AG09309 (cell line): ENCODE data around the gene STOML3.

Source experiments
- DNase-seq: peaks from one replicate; pipeline ENCODE4 v3.0.0-alpha.2; 2010; ENCODE audit warnings: low read depth
- H3K4me3 ChIP-seq: 2 replicates; pipeline ENCODE4 v1.5.1; 2011; ENCODE audit warnings: mild to moderate bottlenecking, low read depth, low read length, moderate library complexity; ENCODE audit not compliant: control insufficient read depth
- CTCF ChIP-seq: IDR thresholded peaks from 2 replicates; pipeline ENCODE4 v1.5.1; 2011; ENCODE audit warnings: mild to moderate bottlenecking, low read depth, low read length, inconsistent platforms; ENCODE audit not compliant: insufficient read depth, control insufficient read depth; ENCODE audit errors: missing control alignments

Gene STOML3

DNA sequence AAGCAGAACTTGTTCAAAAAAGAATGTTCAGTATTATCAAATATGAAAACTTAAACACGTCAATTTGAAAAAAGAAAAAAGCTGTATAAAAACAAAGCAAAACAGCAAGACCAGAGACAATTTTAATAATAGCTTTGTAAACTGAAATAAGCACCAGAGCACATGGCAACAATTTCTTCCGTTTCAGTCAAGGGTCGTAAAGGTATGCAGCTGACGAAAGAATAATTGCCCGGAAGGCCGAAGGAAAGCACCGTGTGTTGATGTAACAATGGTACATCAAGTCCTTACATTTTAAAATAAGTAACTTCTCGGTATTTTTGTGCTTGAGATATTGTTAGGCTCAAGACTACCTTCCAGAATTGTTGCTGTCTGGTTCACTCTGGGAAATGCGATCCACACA lies 45.6 kb upstream of the STOML3 start:
- TF ChIP-seq CTCF, result no peak
- no peak for DNase-seq
- peak overlapping the region; percentile 74 for H3K4me3 ChIP-seq

GRCh38 chr13:39035799-39036198 lies 45.2 kb upstream of the STOML3 start:
- H3K4me3 ChIP-seq, result peak overlapping the region; percentile 74
- TF ChIP-seq CTCF, result no peak
- no peak for DNase-seq

- peak overlapping the region; percentile 8; the same call in 1 of the 2 replicates for H3K4me3 ChIP-seq
- TF ChIP-seq CTCF, result no peak
- no peak for DNase-seq
These were observed 44.6 kb upstream of the STOML3 start for GRCh38 chr13:39035204-39035603.

DNA sequence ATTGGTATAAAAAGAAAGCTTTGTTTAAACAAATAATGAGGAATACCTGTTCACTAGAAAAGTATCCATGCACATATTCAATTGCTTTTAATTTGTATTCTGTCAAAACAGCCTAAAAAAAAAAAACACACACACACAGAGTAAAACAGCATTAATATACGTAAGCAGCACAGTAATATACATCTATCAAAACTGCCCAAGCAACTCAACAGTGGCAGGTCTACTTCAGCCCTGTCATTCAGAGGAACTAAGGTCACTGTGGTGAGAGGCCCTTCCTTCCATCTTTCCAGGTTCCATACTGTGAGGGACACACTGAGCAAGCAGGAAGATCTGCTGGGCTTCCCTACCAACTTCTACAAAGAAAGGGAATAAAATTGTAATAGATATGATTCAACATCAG lies 43.5 kb upstream of the STOML3 start:
- no peak overlapping the region for H3K4me3 ChIP-seq
- TF ChIP-seq CTCF, result no peak
- DNase-seq, result no peak

GRCh38 chr13:39032150-39032549 lies 41.5 kb upstream of the STOML3 start:
- no peak for TF ChIP-seq CTCF
- no peak overlapping the region for H3K4me3 ChIP-seq
- DNase-seq, result no peak

GRCh38 chr13:39025433-39025839 lies 34.8 kb upstream of the STOML3 start:
- no peak for DNase-seq
- no peak overlapping the region for H3K4me3 ChIP-seq
- TF ChIP-seq CTCF, result no peak

GRCh38 chr13:39023761-39024160 lies 33.1 kb upstream of the STOML3 start:
- no peak for DNase-seq
- no peak for TF ChIP-seq CTCF
- H3K4me3 ChIP-seq, result no peak overlapping the region
